HEK293 (cell line): ENCODE measurements around the gene MAPKAPK3.

Experiments
- GLI4 ChIP-seq: fragments of 450-650 bp; formaldehyde crosslinking; IDR thresholded peaks from 2 replicates; pipeline ENCODE4 v1.5.1; 2016; ENCODE audit warnings: missing biosample characterization, missing genetic modification characterization
- HOXD13 ChIP-seq: sonication (generic); formaldehyde crosslinking; IDR thresholded peaks from 2 replicates; pipeline ENCODE4 v1.8.0; 2022; ENCODE audit warnings: missing genetic modification reagents, borderline replicate concordance
- KLF9 ChIP-seq: fragments of 450-650 bp; formaldehyde crosslinking; IDR thresholded peaks from 2 replicates; pipeline ENCODE4 v1.5.1; 2016; ENCODE audit warnings: missing biosample characterization, missing genetic modification characterization, low read depth
- RBAK ChIP-seq: fragments of 450-650 bp; formaldehyde crosslinking; IDR thresholded peaks from 2 replicates; pipeline ENCODE4 v1.5.1; 2016; ENCODE audit warnings: missing biosample characterization, missing genetic modification characterization
- SP3 ChIP-seq: fragments of 450-650 bp; formaldehyde crosslinking; IDR thresholded peaks from 2 replicates; pipeline ENCODE4 v1.5.1; 2016; ENCODE audit warnings: missing biosample characterization, missing genetic modification characterization
- TRIM28 ChIP-seq: IDR thresholded peaks from 2 replicates; pipeline ENCODE4 v1.6.1; 2011; ENCODE audit warnings: low read length, control low read depth, borderline replicate concordance
- ZBTB21 ChIP-seq: fragments of 450-650 bp; formaldehyde crosslinking; IDR thresholded peaks from 2 replicates; pipeline ENCODE4 v1.5.1; 2017; ENCODE audit warnings: missing biosample characterization, missing genetic modification characterization
- ZBTB7A ChIP-seq: fragments of 450-650 bp; formaldehyde crosslinking; IDR thresholded peaks from 2 replicates; pipeline ENCODE4 v1.5.1; 2016; ENCODE audit warnings: low read depth, missing biosample characterization, missing genetic modification characterization
- ZNF19 ChIP-seq: fragments of 450-650 bp; formaldehyde crosslinking; IDR thresholded peaks from 2 replicates; pipeline ENCODE4; 2016; ENCODE audit warnings: missing biosample characterization, missing genetic modification characterization, low read depth
- ZNF248 ChIP-seq: fragments of 450-650 bp; formaldehyde crosslinking; IDR thresholded peaks from 2 replicates; pipeline ENCODE4 v1.5.1; 2017; ENCODE audit warnings: missing biosample characterization, missing genetic modification characterization
- ZNF416 ChIP-seq: fragments of 450-650 bp; formaldehyde crosslinking; IDR thresholded peaks from 2 replicates; pipeline ENCODE4 v1.5.1; 2016; ENCODE audit warnings: missing biosample characterization, missing genetic modification characterization
- ZNF501 ChIP-seq: fragments of 450-650 bp; formaldehyde crosslinking; IDR thresholded peaks from 2 replicates; pipeline ENCODE4 v1.5.1; 2016; ENCODE audit warnings: missing biosample characterization, missing genetic modification characterization
- ZNF626 ChIP-seq: fragments of 450-650 bp; sonication (Bioruptor Pico); formaldehyde crosslinking; IDR thresholded peaks from 2 replicates; pipeline ENCODE4 v1.5.1; 2018; ENCODE audit warnings: missing biosample characterization, missing genetic modification characterization, inconsistent platforms
- ZNF629 ChIP-seq: fragments of 450-650 bp; formaldehyde crosslinking; IDR thresholded peaks from 2 replicates; pipeline ENCODE4 v1.5.1; 2017; ENCODE audit warnings: missing biosample characterization, missing genetic modification characterization
- ZNF660 ChIP-seq: fragments of 450-650 bp; IDR thresholded peaks from 2 replicates; pipeline ENCODE4 v1.5.1; 2018; ENCODE audit warnings: missing biosample characterization, mild to moderate bottlenecking, missing genetic modification characterization
- ZNF664 ChIP-seq: fragments of 450-650 bp; formaldehyde crosslinking; IDR thresholded peaks from 2 replicates; pipeline ENCODE4 v1.5.1; 2016; ENCODE audit warnings: missing biosample characterization, missing genetic modification characterization
- ZNF670 ChIP-seq: fragments of 450-650 bp; formaldehyde crosslinking; IDR thresholded peaks from 2 replicates; pipeline ENCODE4 v1.5.1; 2016; ENCODE audit warnings: missing biosample characterization, missing genetic modification characterization, low read depth
- ZNF830 ChIP-seq: fragments of 450-650 bp; IDR thresholded peaks from 2 replicates; pipeline ENCODE4 v1.5.0; 2018; ENCODE audit warnings: missing biosample characterization, missing genetic modification characterization, low read depth, mild to moderate bottlenecking, moderate library complexity
- ZNF843 ChIP-seq: fragments of 450-650 bp; formaldehyde crosslinking; IDR thresholded peaks from 2 replicates; pipeline ENCODE4 v1.5.1; 2016; ENCODE audit warnings: missing biosample characterization, missing genetic modification characterization
- ZSCAN30 ChIP-seq: fragments of 450-650 bp; IDR thresholded peaks from 2 replicates; pipeline ENCODE4 v1.5.1; 2018; ENCODE audit warnings: missing biosample characterization, mild to moderate bottlenecking, missing genetic modification characterization, moderate library complexity
- ZXDB ChIP-seq: fragments of 450-650 bp; formaldehyde crosslinking; IDR thresholded peaks from 2 replicates; pipeline ENCODE4 v1.5.1; 2016; ENCODE audit warnings: missing biosample characterization, missing genetic modification characterization
- TF ChIP-seq, protein P1 (sequence below): fragments of 450-650 bp; formaldehyde crosslinking; IDR thresholded peaks from 2 replicates; pipeline ENCODE4 v1.5.1; 2016; ENCODE audit warnings: missing biosample characterization, missing genetic modification characterization
- TF ChIP-seq, protein P2 (sequence below): fragments of 450-650 bp; formaldehyde crosslinking; IDR thresholded peaks from 2 replicates; pipeline ENCODE4 v1.5.1; 2016; ENCODE audit warnings: missing biosample characterization, missing genetic modification characterization
- TF ChIP-seq, protein P3 (sequence below): fragments of 450-650 bp; formaldehyde crosslinking; IDR thresholded peaks from 2 replicates; pipeline ENCODE4 v1.5.0; 2017; ENCODE audit warnings: missing biosample characterization, missing genetic modification characterization, borderline replicate concordance
- TF ChIP-seq, protein P4 (sequence below): fragments of 450-650 bp; IDR thresholded peaks from 2 replicates; pipeline ENCODE4 v1.5.1; 2018; ENCODE audit warnings: missing biosample characterization, missing genetic modification characterization
- TF ChIP-seq, protein P5 (sequence below): fragments of 450-650 bp; formaldehyde crosslinking; IDR thresholded peaks from 2 replicates; pipeline ENCODE4 v1.5.1; 2017; ENCODE audit warnings: missing biosample characterization, missing genetic modification characterization
- TF ChIP-seq, protein P6 (sequence below): fragments of 450-650 bp; formaldehyde crosslinking; IDR thresholded peaks from 2 replicates; pipeline ENCODE4 v1.5.1; 2016; ENCODE audit warnings: missing biosample characterization, missing genetic modification characterization
- TF ChIP-seq, protein P7 (sequence below): fragments of 450-650 bp; formaldehyde crosslinking; optimal IDR thresholded peaks from 2 replicates; pipeline ENCODE3; 2016; ENCODE audit warnings: missing biosample characterization, mild to moderate bottlenecking, missing genetic modification characterization

MAPKAPK3 gene

DNA sequence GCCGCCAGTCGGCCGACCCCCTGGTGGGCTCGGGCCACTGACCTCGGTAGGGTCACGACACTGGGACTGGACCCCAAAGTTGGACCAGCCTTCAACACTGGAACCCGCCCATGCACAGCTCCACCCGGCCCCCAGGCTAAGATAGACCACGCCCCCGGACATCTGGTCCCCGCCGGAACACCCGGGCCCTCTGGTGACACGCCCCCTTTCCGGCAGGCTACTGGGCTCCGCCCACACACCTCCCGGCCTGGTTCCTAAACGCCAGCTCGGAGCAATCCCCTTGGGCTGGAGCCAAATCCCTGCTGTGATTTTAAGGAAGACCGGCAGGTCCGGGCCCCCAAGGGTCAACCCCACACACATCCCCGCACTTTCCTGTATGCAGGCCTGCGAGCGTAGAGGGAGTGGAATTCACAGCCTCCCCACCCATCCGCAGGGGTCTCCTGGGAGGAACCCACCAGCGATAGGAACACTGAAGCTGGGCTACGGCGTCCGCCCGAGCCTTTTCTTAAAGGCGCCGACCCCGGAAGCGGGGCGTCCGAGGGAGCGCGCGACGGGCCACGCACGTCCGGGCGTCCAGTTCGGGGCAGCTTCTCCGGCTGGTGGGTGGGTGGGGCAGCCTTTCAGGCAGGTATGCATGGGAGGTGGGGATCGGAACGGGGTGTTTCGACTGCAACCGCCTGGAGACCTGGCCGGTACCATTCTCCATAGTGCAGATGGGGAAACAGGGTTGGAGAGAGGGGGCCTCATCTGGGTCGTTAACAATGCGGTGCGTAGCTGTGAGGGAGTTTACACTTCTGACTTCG lies 47.8 kb upstream of the MAPKAPK3 start, which contains the start of gene HEMK1 (continued):
- TF ChIP-seq, protein P1, sequence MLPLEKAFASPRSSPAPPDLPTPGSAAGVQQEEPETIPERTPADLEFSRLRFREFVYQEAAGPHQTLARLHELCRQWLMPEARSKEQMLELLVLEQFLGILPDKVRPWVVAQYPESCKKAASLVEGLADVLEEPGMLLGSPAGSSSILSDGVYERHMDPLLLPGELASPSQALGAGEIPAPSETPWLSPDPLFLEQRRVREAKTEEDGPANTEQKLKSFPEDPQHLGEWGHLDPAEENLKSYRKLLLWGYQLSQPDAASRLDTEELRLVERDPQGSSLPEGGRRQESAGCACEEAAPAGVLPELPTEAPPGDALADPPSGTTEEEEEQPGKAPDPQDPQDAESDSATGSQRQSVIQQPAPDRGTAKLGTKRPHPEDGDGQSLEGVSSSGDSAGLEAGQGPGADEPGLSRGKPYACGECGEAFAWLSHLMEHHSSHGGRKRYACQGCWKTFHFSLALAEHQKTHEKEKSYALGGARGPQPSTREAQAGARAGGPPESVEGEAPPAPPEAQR (tag by site-specific recombination) = peak; percentile 79
- TF ChIP-seq ZNF830 (tag by site-specific recombination) = no peak
- 0 out of 2 replicates have a peak, but pooled peaks have one; percentile 12 for TF ChIP-seq ZNF664 (tag by site-specific recombination)
- TF ChIP-seq ZXDB = peak; percentile 97
- TF ChIP-seq ZNF501 (tag by site-specific recombination) = peak; percentile 96
- TF ChIP-seq, protein P2, sequence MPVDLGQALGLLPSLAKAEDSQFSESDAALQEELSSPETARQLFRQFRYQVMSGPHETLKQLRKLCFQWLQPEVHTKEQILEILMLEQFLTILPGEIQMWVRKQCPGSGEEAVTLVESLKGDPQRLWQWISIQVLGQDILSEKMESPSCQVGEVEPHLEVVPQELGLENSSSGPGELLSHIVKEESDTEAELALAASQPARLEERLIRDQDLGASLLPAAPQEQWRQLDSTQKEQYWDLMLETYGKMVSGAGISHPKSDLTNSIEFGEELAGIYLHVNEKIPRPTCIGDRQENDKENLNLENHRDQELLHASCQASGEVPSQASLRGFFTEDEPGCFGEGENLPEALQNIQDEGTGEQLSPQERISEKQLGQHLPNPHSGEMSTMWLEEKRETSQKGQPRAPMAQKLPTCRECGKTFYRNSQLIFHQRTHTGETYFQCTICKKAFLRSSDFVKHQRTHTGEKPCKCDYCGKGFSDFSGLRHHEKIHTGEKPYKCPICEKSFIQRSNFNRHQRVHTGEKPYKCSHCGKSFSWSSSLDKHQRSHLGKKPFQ = 0 out of 2 replicates have a peak, but pooled peaks have one; percentile 36
- peak; percentile 90 for TF ChIP-seq ZNF660
- no peak for TF ChIP-seq ZNF19 (tag by site-specific recombination)
- no peak for TF ChIP-seq ZNF670
- TF ChIP-seq, protein P3, sequence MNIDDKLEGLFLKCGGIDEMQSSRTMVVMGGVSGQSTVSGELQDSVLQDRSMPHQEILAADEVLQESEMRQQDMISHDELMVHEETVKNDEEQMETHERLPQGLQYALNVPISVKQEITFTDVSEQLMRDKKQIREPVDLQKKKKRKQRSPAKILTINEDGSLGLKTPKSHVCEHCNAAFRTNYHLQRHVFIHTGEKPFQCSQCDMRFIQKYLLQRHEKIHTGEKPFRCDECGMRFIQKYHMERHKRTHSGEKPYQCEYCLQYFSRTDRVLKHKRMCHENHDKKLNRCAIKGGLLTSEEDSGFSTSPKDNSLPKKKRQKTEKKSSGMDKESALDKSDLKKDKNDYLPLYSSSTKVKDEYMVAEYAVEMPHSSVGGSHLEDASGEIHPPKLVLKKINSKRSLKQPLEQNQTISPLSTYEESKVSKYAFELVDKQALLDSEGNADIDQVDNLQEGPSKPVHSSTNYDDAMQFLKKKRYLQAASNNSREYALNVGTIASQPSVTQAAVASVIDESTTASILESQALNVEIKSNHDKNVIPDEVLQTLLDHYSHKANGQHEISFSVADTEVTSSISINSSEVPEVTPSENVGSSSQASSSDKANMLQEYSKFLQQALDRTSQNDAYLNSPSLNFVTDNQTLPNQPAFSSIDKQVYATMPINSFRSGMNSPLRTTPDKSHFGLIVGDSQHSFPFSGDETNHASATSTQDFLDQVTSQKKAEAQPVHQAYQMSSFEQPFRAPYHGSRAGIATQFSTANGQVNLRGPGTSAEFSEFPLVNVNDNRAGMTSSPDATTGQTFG (tag by site-specific recombination) = no peak
- TF ChIP-seq SP3 = peak; percentile 90
- TF ChIP-seq ZBTB21 = peak; percentile 63; the same call in 1 of the 2 replicates
- peak; percentile 90 for TF ChIP-seq ZBTB7A (tag by site-specific recombination)
- TF ChIP-seq KLF9 (tag by site-specific recombination) = peak; percentile 98
- TF ChIP-seq, protein P4, sequence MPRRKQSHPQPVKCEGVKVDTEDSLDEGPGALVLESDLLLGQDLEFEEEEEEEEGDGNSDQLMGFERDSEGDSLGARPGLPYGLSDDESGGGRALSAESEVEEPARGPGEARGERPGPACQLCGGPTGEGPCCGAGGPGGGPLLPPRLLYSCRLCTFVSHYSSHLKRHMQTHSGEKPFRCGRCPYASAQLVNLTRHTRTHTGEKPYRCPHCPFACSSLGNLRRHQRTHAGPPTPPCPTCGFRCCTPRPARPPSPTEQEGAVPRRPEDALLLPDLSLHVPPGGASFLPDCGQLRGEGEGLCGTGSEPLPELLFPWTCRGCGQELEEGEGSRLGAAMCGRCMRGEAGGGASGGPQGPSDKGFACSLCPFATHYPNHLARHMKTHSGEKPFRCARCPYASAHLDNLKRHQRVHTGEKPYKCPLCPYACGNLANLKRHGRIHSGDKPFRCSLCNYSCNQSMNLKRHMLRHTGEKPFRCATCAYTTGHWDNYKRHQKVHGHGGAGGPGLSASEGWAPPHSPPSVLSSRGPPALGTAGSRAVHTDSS (tag by site-specific recombination) = 0 out of 2 replicates have a peak, but pooled peaks have one; percentile 13
- TF ChIP-seq ZNF629 (tag by site-specific recombination) = peak; percentile 87
- no peak for TF ChIP-seq ZNF416 (tag by site-specific recombination)
- TF ChIP-seq, protein P5, sequence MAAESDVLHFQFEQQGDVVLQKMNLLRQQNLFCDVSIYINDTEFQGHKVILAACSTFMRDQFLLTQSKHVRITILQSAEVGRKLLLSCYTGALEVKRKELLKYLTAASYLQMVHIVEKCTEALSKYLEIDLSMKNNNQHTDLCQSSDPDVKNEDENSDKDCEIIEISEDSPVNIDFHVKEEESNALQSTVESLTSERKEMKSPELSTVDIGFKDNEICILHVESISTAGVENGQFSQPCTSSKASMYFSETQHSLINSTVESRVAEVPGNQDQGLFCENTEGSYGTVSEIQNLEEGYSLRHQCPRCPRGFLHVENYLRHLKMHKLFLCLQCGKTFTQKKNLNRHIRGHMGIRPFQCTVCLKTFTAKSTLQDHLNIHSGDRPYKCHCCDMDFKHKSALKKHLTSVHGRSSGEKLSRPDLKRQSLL (tag by site-specific recombination) = peak; percentile 60; the same call in 1 of the 2 replicates
- no peak; the same call in 1 of the 2 replicates for TF ChIP-seq ZNF626 (tag by site-specific recombination)
- TF ChIP-seq TRIM28 = peak; percentile 80; the same call in 1 of the 2 replicates
- peak; percentile 57; the same call in 1 of the 2 replicates for TF ChIP-seq ZNF843 (tag by site-specific recombination)
- TF ChIP-seq ZNF248 (tag by site-specific recombination) = no peak
- TF ChIP-seq HOXD13 = no peak
- TF ChIP-seq RBAK (tag by site-specific recombination) = no peak
- TF ChIP-seq, protein P6, sequence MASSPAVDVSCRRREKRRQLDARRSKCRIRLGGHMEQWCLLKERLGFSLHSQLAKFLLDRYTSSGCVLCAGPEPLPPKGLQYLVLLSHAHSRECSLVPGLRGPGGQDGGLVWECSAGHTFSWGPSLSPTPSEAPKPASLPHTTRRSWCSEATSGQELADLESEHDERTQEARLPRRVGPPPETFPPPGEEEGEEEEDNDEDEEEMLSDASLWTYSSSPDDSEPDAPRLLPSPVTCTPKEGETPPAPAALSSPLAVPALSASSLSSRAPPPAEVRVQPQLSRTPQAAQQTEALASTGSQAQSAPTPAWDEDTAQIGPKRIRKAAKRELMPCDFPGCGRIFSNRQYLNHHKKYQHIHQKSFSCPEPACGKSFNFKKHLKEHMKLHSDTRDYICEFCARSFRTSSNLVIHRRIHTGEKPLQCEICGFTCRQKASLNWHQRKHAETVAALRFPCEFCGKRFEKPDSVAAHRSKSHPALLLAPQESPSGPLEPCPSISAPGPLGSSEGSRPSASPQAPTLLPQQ (tag by site-specific recombination) = peak; percentile 92
- TF ChIP-seq, protein P7, sequence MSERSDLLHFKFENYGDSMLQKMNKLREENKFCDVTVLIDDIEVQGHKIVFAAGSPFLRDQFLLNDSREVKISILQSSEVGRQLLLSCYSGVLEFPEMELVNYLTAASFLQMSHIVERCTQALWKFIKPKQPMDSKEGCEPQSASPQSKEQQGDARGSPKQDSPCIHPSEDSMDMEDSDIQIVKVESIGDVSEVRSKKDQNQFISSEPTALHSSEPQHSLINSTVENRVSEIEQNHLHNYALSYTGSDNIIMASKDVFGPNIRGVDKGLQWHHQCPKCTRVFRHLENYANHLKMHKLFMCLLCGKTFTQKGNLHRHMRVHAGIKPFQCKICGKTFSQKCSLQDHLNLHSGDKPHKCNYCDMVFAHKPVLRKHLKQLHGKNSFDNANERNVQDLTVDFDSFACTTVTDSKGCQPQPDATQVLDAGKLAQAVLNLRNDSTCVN (tag by site-specific recombination) = peak; percentile 76
- TF ChIP-seq GLI4 (tag by site-specific recombination) = 0 out of 2 replicates have a peak, but pooled peaks have one; percentile 39
- peak; percentile 77 for TF ChIP-seq ZSCAN30 (tag by site-specific recombination)
- TF ChIP-seq, all 188 proteins: peak for 75
